Germinal center (tissue), 1 donor: ENCODE data around the gene HDAC8.
"Not testable (repeated sequence)": the region's sequence is repeated elsewhere in the genome, so short reads cannot be mapped to it uniquely, and the experiment has no call there.

Experiments used
- DNase-seq: peaks from one replicate; pipeline ENCODE4 v3.0.0; 2012; ENCODE audit warnings: mixed read lengths, low spot score

Gene HDAC8

GRCh38 chrX:72460715-72461114 is 111.9 kb downstream of the HDAC8 start:
- no peak for DNase-seq

DNA sequence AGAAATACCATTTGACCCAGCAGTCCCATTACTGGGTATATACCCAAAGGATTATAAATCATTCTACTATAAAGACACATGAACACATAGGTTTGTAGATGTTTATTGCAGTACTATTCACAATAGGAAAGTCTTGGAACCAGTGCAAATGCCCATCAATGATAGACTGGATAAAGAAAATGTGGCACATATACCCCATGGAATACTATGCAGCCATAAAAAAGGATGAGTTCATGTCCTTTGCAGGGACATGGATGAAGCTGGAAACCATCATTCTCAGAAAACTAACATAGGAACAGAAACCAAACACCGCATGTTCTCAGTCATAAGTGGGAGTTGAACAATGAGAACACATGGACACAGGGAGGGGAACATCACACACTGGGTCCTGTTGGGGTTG is 123.6 kb downstream of the HDAC8 start:
- DNase-seq: not testable (repeated sequence)

DNA sequence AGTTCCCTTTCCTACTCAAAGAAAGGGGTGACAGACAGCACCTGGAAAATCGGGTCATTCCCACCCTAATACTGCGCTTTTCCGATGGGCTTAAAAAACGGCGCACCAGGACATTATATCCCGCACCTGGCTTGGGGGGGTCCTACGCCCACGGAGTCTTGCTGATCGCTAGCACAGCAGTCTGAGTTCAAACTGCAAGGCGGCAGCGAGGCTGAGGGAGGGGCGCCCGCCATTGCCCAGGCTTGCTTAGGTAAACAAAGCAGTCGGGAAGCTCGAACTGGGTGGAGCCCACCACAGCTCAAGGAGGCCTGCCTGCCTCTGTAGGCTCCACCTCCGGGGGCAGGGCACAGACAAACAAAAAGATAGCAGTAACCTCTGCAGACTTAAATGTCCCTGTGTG is 131.9 kb downstream of the HDAC8 start:
- DNase-seq: not testable (repeated sequence)

GRCh38 chrX:72436010-72436409 is 136.6 kb downstream of the HDAC8 start:
- no peak for DNase-seq

GRCh38 chrX:72430405-72430968 is 142.2 kb downstream of the HDAC8 start:
- no peak for DNase-seq

DNA sequence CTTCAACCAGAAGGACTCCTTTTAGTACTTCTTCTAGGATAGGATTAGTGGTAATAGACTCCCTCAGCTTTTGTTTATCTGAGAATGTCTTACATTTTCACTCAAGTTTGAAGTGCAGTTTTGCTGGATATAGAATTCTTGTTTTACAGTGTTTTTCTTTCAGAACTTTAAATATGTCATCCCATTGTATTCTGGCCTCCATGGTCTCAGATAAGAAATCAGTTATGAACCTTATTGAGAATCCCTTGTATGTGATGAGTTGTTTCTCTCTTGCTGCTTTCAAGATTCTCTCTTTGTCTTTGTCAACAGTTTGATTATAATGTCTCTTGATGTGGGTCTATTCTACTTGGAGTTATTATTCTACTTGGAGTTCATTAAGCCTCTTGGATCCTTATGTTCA is 150.8 kb downstream of the HDAC8 start:
- no peak for DNase-seq

- no peak for DNase-seq
These were observed 162.7 kb downstream of the HDAC8 start for GRCh38 chrX:72409993-72410392.

DNA sequence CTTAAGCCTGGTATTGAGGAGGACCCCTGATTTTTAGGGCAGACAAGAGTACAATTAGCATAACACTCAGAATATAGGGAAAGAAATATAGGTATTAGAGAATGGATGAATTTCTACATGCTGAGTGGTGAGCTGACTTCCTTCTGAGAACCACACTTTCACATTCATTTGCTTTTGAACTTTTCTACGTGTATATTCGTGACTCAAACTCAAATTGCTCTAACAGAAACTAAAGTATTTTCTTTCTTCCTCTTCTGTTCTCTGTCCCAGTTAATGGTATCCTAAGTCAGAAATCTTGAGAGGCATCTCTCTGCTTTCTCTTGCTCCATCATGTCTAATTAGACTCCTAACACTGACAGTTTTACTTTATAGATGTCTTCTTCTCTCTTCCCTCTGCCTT is 163.8 kb downstream of the HDAC8 start:
- no peak for DNase-seq

GRCh38 chrX:72405136-72405535 is 167.5 kb downstream of the HDAC8 start:
- not testable (repeated sequence) for DNase-seq

DNA sequence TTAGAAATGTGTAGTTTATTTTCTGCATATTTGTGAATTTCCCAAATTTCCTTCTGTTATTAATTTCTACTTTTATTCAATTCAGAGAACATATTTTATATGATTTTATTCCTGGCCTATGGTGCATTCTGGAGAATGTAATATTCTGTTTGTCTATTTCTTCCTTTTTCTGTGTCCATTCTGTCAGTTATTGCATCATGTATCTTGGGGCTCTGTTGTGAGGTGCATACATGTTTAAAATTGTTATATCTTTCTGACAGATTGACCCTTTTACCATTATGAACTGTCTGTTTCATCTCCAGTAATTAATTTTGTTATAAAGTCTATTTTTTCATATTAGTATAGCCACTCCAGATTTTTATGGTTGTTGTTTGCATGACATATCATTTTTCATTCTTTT is 170.0 kb downstream of the HDAC8 start:
- no peak for DNase-seq

DNA sequence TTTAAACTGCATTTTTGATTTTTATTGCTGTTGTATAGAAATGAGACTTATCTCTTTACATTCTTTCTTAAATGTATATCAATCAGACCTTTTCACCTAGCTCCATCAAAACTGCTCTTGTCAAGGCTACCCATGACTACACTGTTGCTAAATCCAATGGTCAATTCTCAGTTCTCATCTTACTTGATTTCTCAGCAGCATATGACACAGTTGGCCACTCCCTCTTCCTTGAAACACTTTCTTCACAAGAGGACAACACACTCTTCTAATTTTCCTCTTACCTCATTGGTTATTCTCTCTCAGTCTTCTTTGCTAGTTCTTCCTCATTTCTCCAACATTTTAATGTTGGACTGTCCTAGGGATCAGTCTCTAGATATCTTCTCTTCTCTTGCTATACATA is 172.8 kb downstream of the HDAC8 start:
- DNase-seq: no peak

GRCh38 chrX:72396117-72396516 is 176.5 kb downstream of the HDAC8 start:
- DNase-seq: no peak

DNA sequence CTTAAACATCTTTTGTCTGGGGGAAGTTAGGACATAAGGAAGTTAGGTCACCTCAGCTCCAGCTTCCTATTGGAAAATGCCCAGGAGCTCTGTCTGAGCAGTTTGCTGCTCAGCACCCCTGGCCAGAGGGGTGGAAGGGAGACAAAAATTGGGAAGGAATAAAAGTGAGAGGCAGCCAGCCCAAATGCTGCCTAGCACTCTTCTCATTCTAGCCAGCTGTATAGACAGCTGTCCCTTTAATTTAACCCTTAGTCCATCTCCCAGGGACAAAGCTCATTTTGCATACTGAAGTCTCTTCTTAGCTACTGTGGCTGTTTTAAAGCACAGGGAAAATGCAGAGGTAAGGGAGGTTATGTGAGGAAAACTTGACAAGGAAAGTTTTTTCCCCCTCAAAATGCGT is 177.4 kb downstream of the HDAC8 start:
- DNase-seq: no peak

DNA sequence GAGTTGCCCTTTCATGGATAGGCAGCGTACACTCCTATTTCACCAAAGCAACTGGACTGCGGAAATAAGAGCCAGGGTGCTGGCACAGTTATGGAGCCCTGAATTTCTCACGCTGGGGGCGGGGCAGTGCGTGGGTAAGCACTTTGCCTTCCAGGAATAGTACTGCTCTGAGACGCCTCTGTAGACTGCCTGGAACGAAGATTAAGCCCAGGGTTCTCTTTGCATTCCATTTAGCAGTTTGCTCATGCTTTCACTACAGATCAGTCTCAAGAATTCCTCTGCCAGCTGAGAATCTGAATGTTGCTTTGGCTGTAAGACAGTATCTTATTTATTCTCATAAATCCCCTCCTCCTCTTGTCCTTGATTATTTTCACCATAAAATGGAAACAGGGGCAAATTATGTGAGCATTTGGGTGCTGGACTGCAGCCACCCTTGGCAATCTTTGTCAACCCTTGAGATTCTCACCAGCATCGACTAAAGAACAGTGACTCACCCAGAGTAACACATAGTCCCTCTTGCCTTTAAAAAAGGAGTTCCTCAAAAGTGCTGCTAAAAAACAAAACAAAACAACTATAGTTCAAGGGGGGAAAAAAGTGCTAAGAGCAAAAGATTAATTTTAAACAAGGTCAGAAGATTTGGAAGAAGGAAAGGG is 178.0 kb downstream of the HDAC8 start:
- DNase-seq: no peak

- DNase-seq: no peak
These were observed 178.7 kb downstream of the HDAC8 start for GRCh38 chrX:72393836-72394517.

- DNase-seq: no peak
These were observed 179.5 kb downstream of the HDAC8 start for GRCh38 chrX:72392816-72393800.

GRCh38 chrX:72392042-72392441 is 180.6 kb downstream of the HDAC8 start:
- DNase-seq: no peak

DNA sequence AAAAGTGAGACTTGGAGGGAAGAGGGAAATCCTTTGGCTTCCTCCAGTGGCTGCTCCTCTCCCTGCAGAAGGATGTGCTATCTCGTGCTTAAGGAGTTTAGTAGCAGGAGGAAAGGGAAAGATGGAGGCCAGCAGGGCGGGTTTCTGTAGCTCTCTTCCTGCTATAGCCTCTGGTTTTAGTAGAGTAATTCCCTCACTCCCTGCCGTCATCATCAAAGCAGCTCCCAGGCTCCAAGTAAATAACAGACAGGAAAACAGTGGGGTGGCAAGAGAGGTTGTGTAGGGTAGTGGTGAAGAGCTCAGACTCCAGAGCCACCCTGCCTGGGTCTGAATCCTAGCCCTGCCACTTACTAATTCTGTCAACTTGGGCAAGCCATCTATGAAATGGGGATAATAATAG is 185.4 kb downstream of the HDAC8 start:
- no peak for DNase-seq

- no peak for DNase-seq
These were observed 190.4 kb downstream of the HDAC8 start for GRCh38 chrX:72382202-72382595.

DNA sequence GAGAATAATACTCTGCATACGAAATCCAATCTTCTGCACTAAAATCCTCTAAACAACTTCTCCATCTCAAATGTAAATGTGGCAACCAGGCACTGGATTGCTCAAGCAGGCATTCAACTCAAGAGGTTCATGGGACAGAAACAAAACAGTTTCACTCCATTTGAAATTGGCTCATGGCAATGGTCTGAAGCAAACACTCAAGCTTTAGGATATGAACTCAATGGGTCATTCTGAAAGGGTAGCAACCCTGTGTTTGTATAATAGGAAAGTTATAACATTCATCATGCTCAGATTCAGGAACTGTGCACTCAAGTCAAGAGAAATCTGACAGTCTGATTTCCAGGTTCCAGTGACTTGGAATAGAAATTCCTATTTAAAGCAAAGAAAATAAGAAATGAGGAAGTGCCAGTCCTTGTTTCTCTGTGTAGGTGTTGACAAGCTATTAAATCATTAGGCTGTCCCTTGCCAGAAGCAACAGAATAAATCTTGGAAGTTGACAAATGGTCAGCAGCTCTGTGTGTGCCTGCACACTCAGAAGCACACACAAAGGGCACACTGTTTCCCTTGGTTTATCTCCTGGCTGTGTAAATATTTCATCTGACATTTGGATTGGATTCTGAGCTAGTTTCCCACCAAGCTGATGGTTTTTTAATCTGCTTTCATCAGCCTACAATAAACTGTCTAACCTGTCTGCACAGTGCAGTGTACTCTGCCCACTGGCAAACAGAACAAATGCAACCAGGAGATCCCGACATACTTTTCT is 191.0 kb downstream of the HDAC8 start:
- no peak for DNase-seq

DNA sequence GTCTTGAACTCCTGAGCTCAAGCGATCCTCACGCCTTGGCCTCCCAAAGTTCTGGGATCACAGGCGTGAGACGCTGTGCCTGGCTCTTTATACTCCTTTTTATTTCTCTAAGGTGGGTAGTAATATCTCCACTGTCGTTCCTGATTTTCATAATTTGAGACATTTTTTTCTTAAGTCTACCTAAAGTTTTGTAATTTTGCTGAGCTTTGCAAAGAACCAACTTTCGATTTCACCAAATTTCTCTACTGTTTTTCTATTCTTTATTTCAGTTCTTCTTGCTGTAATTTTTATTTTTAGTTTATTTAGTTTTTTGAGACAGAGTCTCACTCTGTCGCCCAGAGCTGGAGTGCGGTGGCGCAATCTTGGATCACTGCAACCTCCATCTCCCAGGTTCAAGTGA is 196.5 kb downstream of the HDAC8 start:
- no peak for DNase-seq

DNA sequence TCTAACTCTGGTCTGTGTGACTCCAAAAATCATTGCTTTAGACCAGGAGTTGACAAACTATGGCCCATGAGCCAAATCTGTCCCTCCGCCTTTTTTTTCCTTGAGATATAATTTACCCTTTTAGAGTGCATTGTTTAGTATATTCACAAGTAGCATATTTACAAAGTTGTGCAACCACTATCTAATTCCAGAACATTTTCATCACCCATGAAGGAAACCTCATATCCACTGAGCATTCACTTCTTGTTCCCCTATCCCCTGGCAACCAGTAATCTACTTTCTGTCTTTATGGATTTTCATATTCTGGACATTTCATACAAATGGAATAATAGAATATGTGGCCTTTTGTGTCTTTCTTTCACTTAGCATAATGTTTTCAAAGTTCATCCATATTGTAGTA is 199.5 kb downstream of the HDAC8 start:
- no peak for DNase-seq
